ENCODE results near the gene CC2D1A. TPM values are rescaled to one million over a fixed set of nuclear protein-coding genes. Genes with fewer than 3 reads are reported as not detected.
"Not testable (repeated sequence)": the region's sequence is repeated elsewhere in the genome, so short reads cannot be mapped to it uniquely, and the experiment has no call there.

The CC2D1A gene
- polyA plus RNA-seq, 1 donor = 16.3 TPM

- no peak for DNase-seq
Observed at GRCh38 chr19:13908674-13909073, 2.7 kb downstream of the CC2D1A start.

- no peak for DNase-seq
Observed at GRCh38 chr19:13909430-13909829, 3.4 kb downstream of the CC2D1A start.

GRCh38 chr19:13913352-13913751, 7.4 kb downstream of the CC2D1A start:
- DNase-seq = no peak

- no peak for DNase-seq
Observed at GRCh38 chr19:13914777-13915176, 8.8 kb downstream of the CC2D1A start.

GRCh38 chr19:13917888-13918406, 11.9 kb downstream of the CC2D1A start:
- no peak for DNase-seq

GRCh38 chr19:13918726-13919411, 12.9 kb downstream of the CC2D1A start:
- no peak for DNase-seq

- DNase-seq = no peak
Observed at GRCh38 chr19:13920524-13920923, 14.5 kb downstream of the CC2D1A start.

- DNase-seq = no peak
Observed at GRCh38 chr19:13920940-13921747, 15.1 kb downstream of the CC2D1A start.

GRCh38 chr19:13922118-13922517, 16.1 kb downstream of the CC2D1A start:
- DNase-seq = not testable (repeated sequence)

GRCh38 chr19:13923194-13923987, 17.4 kb downstream of the CC2D1A start:
- DNase-seq = no peak

- DNase-seq = no peak
Observed at GRCh38 chr19:13926010-13926409, 20.0 kb downstream of the CC2D1A start.

- no peak for DNase-seq
Observed at GRCh38 chr19:13926715-13927114, 20.7 kb downstream of the CC2D1A start.

GRCh38 chr19:13929340-13929739, 23.3 kb downstream of the CC2D1A start:
- no peak for DNase-seq

- DNase-seq = no peak
Observed at GRCh38 chr19:13929956-13930355, 24.0 kb downstream of the CC2D1A start.

GRCh38 chr19:13930402-13930801, 24.4 kb downstream of the CC2D1A start:
- no peak for DNase-seq

GRCh38 chr19:13931391-13932148, 25.6 kb downstream of the CC2D1A start:
- DNase-seq = no peak

- no peak for DNase-seq
Observed at GRCh38 chr19:13932149-13932637, 26.2 kb downstream of the CC2D1A start.

GRCh38 chr19:13932911-13933393, 27.0 kb downstream of the CC2D1A start:
- no peak for DNase-seq

GRCh38 chr19:13934785-13935109, 28.7 kb downstream of the CC2D1A start:
- no peak for DNase-seq

- DNase-seq = no peak
Observed at GRCh38 chr19:13935765-13936510, 29.9 kb downstream of the CC2D1A start.

All from hindlimb muscle (tissue), 1 donor.